Activated naive CD4-positive, alpha-beta T cell treated with anti-CD3 and anti-CD28 coated beads for 36 hours (primary cell): ENCODE results near the gene AKT1. TPM values are rescaled to one million over a fixed set of nuclear protein-coding genes. Genes with fewer than 3 reads are reported as not detected.
"Not testable (repeated sequence)": the region's sequence is repeated elsewhere in the genome, so short reads cannot be mapped to it uniquely, and the experiment has no call there.

Source experiments
- CTCF ChIA-PET: fragments of 350-600 bp; sonication (Branson Sonifier 250); formaldehyde crosslinking; loops from one replicate; lab custom pipeline; 2021; ENCODE audit warnings: antibody characterized with exemption; lab: Charles Lee
- DNase-seq: peaks from one replicate; pipeline ENCODE4 v3.0.0-alpha.2; 2020
- H3K27ac Mint-ChIP-seq: one replicate; pipeline ENCODE4 v1.8.0; 2021; ENCODE audit warnings: mild to moderate bottlenecking, mixed read lengths
- H3K27me3 Mint-ChIP-seq: one replicate; pipeline ENCODE4 v1.8.0; 2021; ENCODE audit warnings: low read depth, mixed read lengths
- H3K36me3 Mint-ChIP-seq: one replicate; pipeline ENCODE4 v1.8.0; 2021; ENCODE audit warnings: low read depth, mixed read lengths
- H3K4me1 Mint-ChIP-seq: one replicate; pipeline ENCODE4 v1.8.0; 2021; ENCODE audit warnings: low read depth, mixed read lengths
- H3K4me3 Mint-ChIP-seq: one replicate; pipeline ENCODE4 v1.8.0; 2021; ENCODE audit warnings: mild to moderate bottlenecking, moderate library complexity, mixed read lengths
- H3K9me3 Mint-ChIP-seq: one replicate; pipeline ENCODE4 v1.8.0; 2021; ENCODE audit warnings: mixed read lengths
- intact Hi-C: fragments of 100-400 bp; cut with micrococcal nuclease; formaldehyde crosslinking; loops from one replicate; pipeline ENCODE4 v1.15.1; 2023
- total RNA-seq, 2 experiments: library from RNA; stranded (reverse); gene quantifications; one replicate each; pipeline ENCODE4 v1.2.3, GENCODE V29; 2021

AKT1 gene
- total RNA-seq, 2 experiments from 2014 or later: 114 to 115 TPM

DNA sequence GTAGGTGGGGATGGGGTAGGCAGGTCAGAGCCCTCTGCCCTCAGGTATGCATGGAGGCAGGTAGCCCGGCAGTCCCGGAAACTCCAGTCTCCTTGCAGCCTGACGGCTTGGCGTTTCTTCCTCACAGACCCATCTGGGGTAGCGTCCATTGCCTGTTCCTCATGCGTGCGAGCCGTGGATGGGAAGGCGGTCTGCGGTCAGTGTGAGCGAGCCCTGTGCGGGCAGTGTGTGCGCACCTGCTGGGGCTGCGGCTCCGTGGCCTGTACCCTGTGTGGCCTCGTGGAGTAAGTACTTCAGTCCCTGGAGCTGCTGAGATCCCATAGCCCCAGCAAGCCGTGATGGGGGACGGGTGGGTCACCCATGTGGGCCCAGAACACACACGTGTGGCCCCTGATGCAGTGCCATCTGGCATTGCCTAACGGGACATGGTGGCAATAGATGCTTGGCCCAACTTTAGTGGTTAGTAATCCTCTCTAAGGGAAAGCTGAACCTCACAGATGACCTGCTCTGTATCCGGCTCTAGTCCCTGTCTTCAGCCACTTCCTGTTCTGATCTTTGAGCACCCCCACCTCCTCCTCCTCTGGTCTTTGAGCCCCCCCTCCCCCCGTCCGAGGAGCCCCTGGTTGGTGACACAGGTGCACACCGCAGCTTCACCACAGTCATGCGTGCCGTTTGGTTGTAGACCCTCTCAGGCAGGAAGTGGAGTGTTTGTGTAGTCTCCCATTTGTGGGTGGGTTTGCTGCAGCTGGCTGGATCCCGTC is 38.9 kb downstream of the AKT1 start:
- Mint-ChIP-seq H3K36me3 (peaks cover 26% of the 10 kb centered on the region), H3K9me3 (no peaks in the 10 kb centered on the region), H3K4me1 (peaks cover 32% of the 10 kb centered on the region), H3K27me3 (no peaks in the 10 kb centered on the region), H3K4me3 (no peak overlapping the region), H3K27ac (no peak overlapping the region)
- intact Hi-C loops: loop anchor here (10.0 kb wide), 1 partner anchor 308 kb away; the partner anchor contains the start of gene GPR132
- DNase-seq: no peak
- CTCF ChIA-PET: no interaction called here

DNA sequence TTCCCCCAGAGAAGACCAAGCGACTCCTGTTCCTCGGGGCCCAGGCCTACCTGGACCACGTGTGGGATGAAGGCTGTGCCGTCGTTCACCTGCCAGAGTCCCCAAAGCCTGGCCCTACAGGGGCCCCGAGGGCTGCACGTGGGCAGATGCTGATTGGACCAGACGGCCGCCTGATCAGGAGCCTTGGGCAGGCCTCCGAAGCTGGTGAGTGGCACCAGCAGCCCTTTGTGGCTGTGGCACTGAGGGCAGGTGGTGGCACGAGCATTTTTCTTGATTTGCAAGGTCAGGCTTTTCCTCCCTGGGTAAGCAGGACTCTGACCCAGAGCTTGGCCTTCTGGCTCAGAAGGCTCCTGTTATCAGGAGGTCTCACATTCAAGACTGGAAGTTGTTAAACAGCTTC is 39.9 kb downstream of the AKT1 start:
- no peak overlapping the region for H3K4me3 Mint-ChIP-seq
- CTCF ChIA-PET: interaction anchor here (1.2 kb wide), 1 partner anchor 13 kb away, joined by 4 read pairs; no protein-coding TSS in a partner anchor
- intact Hi-C loops: loop anchor here (10.0 kb wide), 1 partner anchor 309 kb away; the partner anchor contains the start of gene GPR132
- H3K4me1 Mint-ChIP-seq: peaks cover 32% of the 10 kb centered on the region
- H3K9me3 Mint-ChIP-seq: no peaks in the 10 kb centered on the region
- H3K27ac Mint-ChIP-seq: no peak overlapping the region
- no peaks in the 10 kb centered on the region for H3K27me3 Mint-ChIP-seq
- peaks cover 16% of the 10 kb centered on the region for H3K36me3 Mint-ChIP-seq
- DNase-seq: no peak

DNA sequence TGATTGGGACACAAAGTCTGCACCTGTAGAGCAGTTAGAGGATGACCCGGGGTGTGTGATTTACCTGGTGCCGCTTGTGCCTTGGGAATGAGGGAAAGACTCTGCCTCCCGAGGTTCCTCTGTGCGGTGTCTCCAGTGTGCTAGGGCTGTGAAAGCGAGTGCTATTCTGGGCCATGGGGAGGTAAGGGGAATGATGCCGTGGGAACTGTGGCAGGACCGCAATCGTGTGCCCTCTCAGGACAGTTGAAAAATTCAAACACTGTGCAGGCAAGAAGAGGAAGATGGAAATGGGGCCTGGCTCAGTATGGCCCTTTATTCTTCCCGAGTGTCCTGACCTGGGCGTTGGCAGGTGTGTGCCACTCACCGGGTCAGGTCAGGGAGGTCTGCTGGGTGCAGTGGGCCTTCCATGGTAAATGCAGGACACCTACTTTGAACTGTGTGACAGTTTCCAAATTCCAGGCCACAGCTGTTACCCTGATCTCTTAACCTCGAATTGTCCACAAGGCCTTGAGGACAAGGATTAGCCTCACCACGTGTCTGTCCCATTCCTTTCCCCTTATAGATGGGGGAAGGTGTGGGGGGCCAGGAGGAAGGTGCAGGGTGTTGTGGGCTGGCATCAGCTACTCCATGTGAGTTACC is 41.2 kb downstream of the AKT1 start:
- Mint-ChIP-seq H3K4me3 (peak overlapping the region; percentile 91), H3K27me3 (no peaks in the 10 kb centered on the region), H3K36me3 (peaks cover 14% of the 10 kb centered on the region), H3K4me1 (peaks cover 32% of the 10 kb centered on the region), H3K9me3 (no peaks in the 10 kb centered on the region), H3K27ac (peak overlapping the region; percentile 69)
- intact Hi-C loops: loop anchor here (5.0 to 10.0 kb wide), 2 partner anchors 310 to 1977 kb away; partner anchors contain the start of genes GPR132 and TRAF3
- CTCF ChIA-PET: interaction anchor here (0.6 to 3.6 kb wide), 4 partner anchors 10 to 827 kb away, joined by 3 to 20 read pairs (median 4); no protein-coding TSS in a partner anchor
- DNase-seq: no peak

DNA sequence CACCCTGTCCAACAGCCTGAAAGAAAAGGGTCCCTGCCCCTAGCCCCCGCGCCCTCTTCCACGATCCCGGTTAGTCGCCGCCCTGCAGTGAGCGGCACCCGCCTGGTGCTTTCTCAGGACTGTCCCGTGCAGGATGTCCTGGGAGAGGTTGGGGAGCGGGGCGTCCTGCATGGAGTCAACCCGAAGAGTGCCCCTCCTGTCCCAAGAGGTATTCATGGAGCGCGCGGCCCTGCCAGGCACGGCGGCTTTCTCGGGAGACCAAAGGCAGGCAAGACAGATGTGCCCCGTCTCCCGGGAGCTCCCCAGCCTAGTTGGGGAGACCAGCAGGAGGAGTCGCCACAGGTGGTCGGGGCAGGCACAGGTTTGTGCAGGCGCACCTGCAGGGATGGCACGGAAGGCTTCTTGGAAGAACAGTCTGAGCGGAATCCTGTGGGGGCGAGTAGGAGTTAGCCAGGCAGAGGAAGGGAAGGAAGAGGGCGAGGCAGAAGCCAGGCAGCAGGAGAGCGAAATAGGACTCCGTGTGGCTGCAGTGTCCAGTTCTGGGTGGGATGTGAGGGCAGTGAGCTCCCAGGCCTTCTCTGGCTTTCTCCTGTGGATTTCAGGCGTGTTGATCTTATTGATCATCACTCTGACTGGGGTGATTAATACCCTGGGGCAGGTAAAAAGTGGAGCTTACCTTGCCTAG is 41.9 kb downstream of the AKT1 start:
- DNase-seq: peak; percentile 21
- peaks cover 32% of the 10 kb centered on the region for H3K4me1 Mint-ChIP-seq
- H3K27me3 Mint-ChIP-seq: no peaks in the 10 kb centered on the region
- H3K36me3 Mint-ChIP-seq: peaks cover 12% of the 10 kb centered on the region
- peak overlapping the region; percentile 91 for H3K4me3 Mint-ChIP-seq
- H3K9me3 Mint-ChIP-seq: no peaks in the 10 kb centered on the region
- H3K27ac Mint-ChIP-seq: peak overlapping the region; percentile 69
- CTCF ChIA-PET: interaction anchor here (1.3 to 3.6 kb wide), 5 partner anchors 9 to 73 kb away, joined by 3 to 20 read pairs (median 5); no protein-coding TSS in a partner anchor
- intact Hi-C loops: loop anchor here (2.0 to 10.0 kb wide), 4 partner anchors 47 to 1976 kb away; partner anchors contain the start of genes GPR132, TRAF3 and ZBTB42

DNA sequence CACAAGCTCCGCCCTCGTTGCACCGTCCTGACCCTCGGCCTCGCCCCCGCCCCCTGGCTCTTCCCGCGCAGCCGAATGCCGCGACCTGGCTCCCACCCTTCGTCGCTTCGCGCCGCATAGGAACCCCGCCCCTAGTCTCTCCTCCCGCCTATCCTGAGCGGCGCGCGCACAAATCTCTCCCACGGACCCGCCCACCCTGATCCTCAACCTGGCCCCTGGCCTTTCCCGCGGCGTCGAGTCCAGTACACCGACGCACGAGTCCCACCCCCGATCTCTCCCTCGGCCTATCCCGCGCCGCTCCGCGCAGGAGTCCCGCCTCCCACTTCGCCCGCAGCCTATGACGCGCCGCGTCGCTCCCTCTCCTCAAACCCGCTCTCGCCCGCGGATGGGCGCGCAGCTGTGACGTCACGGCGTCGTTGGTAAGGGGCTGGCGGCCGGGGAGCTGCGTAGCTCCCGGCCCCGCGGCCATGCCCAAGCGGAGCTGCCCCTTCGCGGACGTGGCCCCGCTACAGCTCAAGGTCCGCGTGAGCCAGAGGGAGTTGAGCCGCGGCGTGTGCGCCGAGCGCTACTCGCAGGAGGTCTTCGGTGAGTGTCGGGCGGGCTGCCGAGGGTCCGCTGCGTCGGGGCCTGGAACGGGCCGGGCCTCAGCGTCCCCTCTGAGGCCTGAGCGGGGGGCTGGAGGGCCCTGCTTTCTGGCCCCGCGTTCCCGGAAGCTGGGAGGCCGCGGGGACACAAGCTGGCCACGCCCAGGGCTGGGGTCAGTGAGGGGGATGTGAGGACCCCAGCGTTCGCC is 42.6 kb downstream of the AKT1 start, which contains the start of gene SIVA1:
Gene SIVA1 (plus strand): TSS at position 413 of the 793 bp plus-strand sequence. CDS start 55 bp downstream, at position 468.
- peaks cover 12% of the 10 kb centered on the region for H3K36me3 Mint-ChIP-seq
- H3K4me3 Mint-ChIP-seq: peak within 1 kb of the TSS; percentile 91
- peak; percentile 100 for DNase-seq
- H3K4me1 Mint-ChIP-seq: peaks cover 32% of the 10 kb centered on the region
- no peaks in the 10 kb centered on the region for H3K27me3 Mint-ChIP-seq
- CTCF ChIA-PET: interaction anchor here (0.9 to 3.6 kb wide), 7 partner anchors 9 to 74 kb away, joined by 3 to 20 read pairs (median 4); no protein-coding TSS in a partner anchor
- peak within 1 kb of the TSS; percentile 88 for H3K27ac Mint-ChIP-seq
- H3K9me3 Mint-ChIP-seq: no peaks in the 10 kb centered on the region
- intact Hi-C loops: loop anchor here (1.0 to 10.0 kb wide), 9 partner anchors 15 to 1976 kb away; partner anchors contain the start of genes ADSS1, CDCA4, GPR132 and TEDC1

DNA sequence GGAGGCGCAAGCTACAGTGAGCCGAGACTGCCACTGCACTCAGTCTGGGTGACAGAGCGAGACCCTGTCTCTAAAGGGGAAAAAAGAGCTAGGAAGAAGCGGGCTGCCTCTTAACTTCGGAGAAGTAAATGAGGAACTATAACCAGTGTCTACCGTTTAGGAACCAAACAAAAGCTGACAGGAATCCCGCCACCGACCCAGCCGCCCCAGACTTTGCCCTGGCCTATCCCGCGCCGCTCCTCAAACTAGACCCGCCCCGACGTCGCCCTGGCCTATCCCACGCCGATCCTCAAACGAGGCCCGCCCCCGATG is 43.2 kb downstream of the AKT1 start:
- no peaks in the 10 kb centered on the region for H3K27me3 Mint-ChIP-seq
- intact Hi-C loops: loop anchor here (1.0 to 10.0 kb wide), 9 partner anchors 16 to 1975 kb away; partner anchors contain the start of genes ADSS1, CDCA4, GPR132 and TEDC1

DNA sequence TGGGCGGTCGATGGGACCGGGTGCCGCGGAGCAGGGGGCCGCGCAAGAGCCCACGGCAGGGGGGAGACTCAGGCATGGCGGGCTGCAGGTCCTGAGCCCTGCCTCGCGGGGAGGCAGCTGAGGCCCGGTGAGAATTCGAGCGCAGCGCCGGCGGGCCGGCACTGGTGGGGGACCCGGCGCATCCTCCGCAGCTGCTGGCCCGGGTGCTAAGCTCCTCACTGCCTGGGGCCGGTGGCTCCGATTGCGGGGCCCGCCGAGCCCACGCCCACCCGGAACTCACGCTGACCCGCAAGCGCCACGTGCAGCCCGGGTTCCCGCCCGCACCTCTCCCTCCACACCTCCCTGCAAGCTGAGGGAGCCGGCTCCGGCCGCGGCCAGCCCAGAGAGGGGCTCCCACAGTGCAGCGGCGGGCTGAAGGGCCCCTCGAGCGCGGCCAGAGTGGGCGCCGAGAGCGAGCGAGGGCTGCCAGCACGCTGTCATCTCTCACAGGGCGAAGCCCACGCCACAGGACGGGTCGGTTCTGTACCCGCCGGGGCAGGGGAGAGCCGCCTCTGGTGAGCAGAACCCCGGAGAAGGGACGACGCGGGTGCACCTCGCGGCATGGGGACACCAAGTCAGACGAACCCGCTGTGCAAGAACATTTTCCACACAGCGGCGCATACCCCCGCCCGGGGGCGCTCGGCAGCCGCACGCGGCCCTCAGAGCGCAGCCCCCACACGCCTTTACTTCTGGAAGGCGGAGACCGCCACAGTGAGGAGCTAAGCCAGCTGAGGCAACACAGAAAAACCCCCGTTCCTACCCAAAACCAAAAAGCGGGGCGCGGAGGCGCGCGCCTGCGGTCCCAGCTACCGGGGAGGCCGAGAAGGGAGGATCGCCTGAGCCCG is 43.8 kb downstream of the AKT1 start:
- CTCF ChIA-PET: interaction anchor here (0.6 to 3.6 kb wide), 13 partner anchors 15 to 105 kb away, joined by 3 to 20 read pairs (median 4); no protein-coding TSS in a partner anchor
- Mint-ChIP-seq H3K36me3 (peaks cover 6% of the 10 kb centered on the region), H3K27me3 (no peaks in the 10 kb centered on the region), H3K4me3 (peak overlapping the region; percentile 91), H3K9me3 (no peaks in the 10 kb centered on the region), H3K27ac (peak overlapping the region; percentile 88), H3K4me1 (peaks cover 29% of the 10 kb centered on the region)
- no peak for DNase-seq
- intact Hi-C loops: loop anchor here (1.0 to 10.0 kb wide), 9 partner anchors 17 to 1974 kb away; partner anchors contain the start of genes ADSS1, CDCA4, GPR132 and TEDC1

More for the DNA sequence above, 43.2 kb downstream of the AKT1 start:
- Mint-ChIP-seq H3K36me3 (peaks cover 9% of the 10 kb centered on the region), H3K4me1 (peaks cover 30% of the 10 kb centered on the region), H3K27ac (peak overlapping the region; percentile 88), H3K9me3 (no peaks in the 10 kb centered on the region), H3K4me3 (peak overlapping the region; percentile 91)
- DNase-seq: no peak
- CTCF ChIA-PET: interaction anchor here (0.6 to 3.6 kb wide), 8 partner anchors 8 to 106 kb away, joined by 3 to 20 read pairs (median 4); no protein-coding TSS in a partner anchor

DNA sequence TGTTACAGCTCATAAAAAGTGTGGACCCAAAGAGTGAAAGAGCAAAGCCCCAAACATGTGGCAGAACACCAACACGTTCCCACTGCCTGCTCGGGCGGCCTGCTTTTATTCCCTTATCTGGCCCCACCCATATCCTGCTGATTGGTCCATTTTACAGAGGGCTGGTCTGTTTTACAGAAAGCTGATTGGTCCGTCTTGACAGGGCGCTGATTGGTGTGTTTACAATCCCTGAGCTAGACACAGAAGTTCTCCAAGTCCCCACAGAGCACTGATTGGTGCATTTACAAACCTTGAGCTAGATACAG is 44.8 kb downstream of the AKT1 start:
- Mint-ChIP-seq H3K27ac (peak overlapping the region; percentile 38), H3K4me3 (peak overlapping the region; percentile 41), H3K4me1 (peaks cover 20% of the 10 kb centered on the region)
- peak; percentile 37 for DNase-seq
- not testable (repeated sequence) for H3K36me3 Mint-ChIP-seq, H3K27me3 Mint-ChIP-seq, H3K9me3 Mint-ChIP-seq
- intact Hi-C loops: loop anchor here (5.0 to 10.0 kb wide), 2 partner anchors 314 to 1973 kb away; partner anchors contain the start of genes GPR132 and TRAF3
- CTCF ChIA-PET: interaction anchor here (0.6 to 1.5 kb wide), 4 partner anchors 18 to 85 kb away, joined by 3 to 5 read pairs (median 4); no protein-coding TSS in a partner anchor

DNA sequence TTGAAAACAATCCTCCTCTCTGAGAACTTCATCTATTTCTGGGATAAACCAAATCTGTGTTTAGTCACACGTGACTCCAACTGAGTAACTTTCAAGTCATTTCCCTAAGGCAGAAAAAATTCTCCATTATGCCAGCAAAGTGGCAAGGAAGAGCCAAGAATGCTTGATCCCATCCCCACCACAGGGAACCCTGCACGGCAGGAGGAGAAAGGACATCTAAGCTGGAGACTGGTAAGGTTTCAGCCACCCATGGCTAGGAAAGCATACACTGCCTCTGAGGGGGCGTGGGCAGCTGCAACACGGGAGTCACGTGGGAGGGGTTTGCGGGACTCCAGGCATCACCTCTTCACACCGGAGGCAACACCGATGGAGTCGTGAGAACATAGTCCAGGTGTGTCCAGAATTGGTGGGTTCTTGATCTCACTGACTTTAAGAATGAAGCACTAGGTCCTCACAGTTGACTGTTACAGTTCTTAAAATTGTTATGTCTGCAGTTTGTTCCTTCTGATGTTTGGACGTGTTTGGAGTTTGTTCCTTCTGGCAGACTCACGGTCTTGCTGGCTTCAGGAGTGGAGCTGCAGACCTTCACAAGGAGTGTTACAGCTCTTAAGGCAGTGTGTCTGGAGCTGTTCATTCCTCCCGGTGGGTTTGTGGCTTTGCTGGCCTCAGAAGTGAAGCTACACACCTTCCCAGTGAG is 45.3 kb downstream of the AKT1 start:
- CTCF ChIA-PET: interaction anchor here (1.0 to 1.5 kb wide), 2 partner anchors 18 to 84 kb away, joined by 4 read pairs; no protein-coding TSS in a partner anchor
- H3K4me1 Mint-ChIP-seq: peaks cover 17% of the 10 kb centered on the region
- intact Hi-C loops: loop anchor here (5.0 to 10.0 kb wide), 2 partner anchors 315 to 1973 kb away; partner anchors contain the start of genes GPR132 and TRAF3
- no peaks in the 10 kb centered on the region for H3K27me3 Mint-ChIP-seq
- no peaks in the 10 kb centered on the region for H3K9me3 Mint-ChIP-seq
- no peak for DNase-seq
- no peak overlapping the region for H3K27ac Mint-ChIP-seq
- no peak overlapping the region for H3K4me3 Mint-ChIP-seq
- H3K36me3 Mint-ChIP-seq: peaks cover 6% of the 10 kb centered on the region

DNA sequence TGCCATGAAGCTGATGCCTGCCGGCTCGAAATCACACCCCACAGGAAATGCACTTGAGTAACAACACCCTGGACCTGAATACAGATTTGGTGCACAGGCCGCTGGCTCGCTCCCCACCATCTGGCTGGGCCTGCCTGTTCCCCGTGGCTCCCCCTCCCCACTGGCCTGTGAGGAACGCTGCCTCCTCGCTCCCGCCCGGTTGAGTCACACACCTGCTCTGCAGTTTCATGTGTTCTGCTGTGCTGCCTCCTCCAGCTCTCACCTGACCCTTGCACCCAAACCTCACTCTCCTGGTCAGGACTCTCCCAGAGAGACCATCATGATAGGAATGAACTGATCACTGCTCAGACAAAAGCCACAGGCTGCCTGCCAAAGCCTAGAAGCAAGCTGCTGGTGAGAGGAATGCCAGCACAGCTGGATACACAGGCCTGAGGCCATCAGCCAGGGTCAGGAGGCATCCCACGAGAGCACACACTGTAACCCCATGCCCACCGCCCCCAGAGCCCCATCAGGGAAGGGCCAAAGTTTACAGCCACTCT is 46.4 kb downstream of the AKT1 start:
- no peak overlapping the region for H3K27ac Mint-ChIP-seq

More for the DNA sequence above, 46.4 kb downstream of the AKT1 start:
- CTCF ChIA-PET: no interaction called here
- Mint-ChIP-seq H3K36me3 (peaks cover 5% of the 10 kb centered on the region), H3K4me1 (peaks cover 6% of the 10 kb centered on the region), H3K9me3 (no peaks in the 10 kb centered on the region), H3K4me3 (no peak overlapping the region), H3K27me3 (no peaks in the 10 kb centered on the region)
- no peak for DNase-seq
- intact Hi-C loops: no loop called here
